ENCODE measurements around the gene GTPBP4. TPM values are rescaled to one million over a fixed set of nuclear protein-coding genes. Genes with fewer than 3 reads are reported as not detected.

GTPBP4 gene
- polyA plus RNA-seq (ENCODE audit: insufficient read length), result 49.3 TPM

- peak; percentile 99 for DNase-seq (ENCODE audit: low read depth)
These were observed at the start of gene GTPBP4 for GRCh38 chr10:987870-988666. Gene GTPBP4, plus strand, starts transcription at chr10:988434. Its CDS starts 46 bp downstream, at chr10:988480.

GRCh38 chr10:938941-939678 lies 49.1 kb upstream of the GTPBP4 start:
- no peak for DNase-seq (ENCODE audit: low read depth)

DNA sequence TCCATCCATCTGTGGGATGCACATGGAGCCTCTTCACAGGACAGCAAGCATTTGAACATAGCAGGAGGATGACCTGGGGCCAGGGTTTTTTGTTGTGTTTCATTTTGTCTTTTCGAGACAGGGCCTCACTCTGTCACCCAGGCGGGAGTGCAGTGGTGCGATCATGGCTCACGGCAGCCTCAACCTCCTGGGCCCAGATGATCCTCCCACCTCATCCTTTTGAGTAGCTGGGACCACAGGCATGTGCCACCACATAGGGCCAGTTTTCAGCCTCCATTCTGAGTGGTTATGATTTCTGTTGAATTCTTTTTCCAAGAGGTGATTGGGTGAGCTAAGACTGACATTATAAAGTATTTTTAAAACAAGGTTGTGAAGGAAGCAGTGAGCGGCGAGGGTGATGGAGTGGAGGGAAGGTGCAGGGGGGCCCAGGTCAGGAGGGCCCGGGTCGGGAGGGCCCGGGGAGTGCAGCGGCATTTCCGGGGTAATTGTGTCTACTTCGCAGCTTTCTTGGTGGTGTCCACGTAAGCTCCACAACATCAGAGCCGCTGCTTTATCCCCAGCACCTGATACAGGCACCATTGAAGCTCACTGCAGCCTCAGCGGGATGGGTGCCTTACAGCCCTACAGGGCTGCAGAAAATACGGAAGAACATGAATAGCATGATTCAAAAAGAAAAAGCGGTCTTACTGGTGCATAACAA lies 44.8 kb upstream of the GTPBP4 start:
- no peak for DNase-seq (ENCODE audit: low read depth)

- DNase-seq (ENCODE audit: low read depth), result no peak
These were observed 44.0 kb upstream of the GTPBP4 start for GRCh38 chr10:944034-944831.

DNA sequence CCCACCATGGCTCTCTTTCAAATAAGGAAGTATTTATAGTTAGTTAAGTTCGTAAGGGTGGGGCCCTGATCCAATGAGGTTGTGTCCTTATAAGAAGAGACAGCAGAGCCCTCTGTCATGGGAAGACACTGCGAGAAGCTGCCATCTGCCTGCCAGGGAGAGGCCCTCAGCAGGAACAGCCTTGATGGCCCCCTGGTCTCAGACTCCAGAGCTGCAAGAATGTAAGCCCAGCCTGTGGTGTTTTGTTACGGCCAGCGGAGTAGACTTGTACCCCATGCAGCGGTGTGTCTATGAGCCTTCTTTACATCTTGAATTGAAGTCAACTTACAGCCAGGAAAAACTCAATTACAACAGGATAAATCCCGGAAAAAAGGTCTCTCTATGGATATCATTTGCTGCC lies 42.5 kb upstream of the GTPBP4 start:
- DNase-seq (ENCODE audit: low read depth), result no peak

DNA sequence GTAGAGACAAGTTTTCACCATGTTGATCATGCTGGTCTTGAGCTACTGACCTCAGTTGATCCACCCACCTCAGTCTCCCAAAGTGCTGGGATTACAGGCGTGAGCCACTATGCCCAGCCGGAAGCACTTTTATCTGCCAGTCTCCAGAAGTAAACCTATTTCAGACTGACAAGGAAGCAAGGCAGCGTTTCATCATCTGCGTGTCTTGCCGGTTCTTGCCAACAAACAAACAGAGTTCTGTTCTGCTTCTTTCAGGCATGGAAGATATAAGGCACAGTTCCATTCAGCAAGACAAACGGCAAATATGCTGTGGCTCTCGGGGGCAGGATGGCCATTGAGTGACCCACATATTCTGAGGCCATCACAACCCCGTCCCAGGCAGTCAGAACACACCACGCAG lies 41.2 kb upstream of the GTPBP4 start:
- DNase-seq (ENCODE audit: low read depth), result no peak

DNA sequence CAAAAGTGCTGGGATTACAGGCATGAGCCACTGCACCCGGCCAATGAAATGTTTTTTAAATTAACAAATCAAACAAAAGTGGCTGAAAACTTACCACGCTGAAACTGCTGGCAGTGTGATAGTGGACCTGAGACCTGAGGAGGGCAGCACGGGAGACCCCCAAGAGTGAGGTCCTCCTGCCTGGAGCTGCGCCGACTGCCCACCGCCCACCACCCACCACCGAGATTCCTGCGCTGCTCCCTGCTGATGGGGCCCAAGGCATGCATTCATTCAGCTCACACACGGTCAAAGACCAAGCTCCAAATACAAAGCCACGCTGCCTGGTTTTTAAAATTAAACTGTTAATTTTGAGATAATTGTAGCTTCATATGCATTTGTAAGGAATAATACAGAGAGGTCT lies 40.4 kb upstream of the GTPBP4 start:
- no peak for DNase-seq (ENCODE audit: low read depth)

DNA sequence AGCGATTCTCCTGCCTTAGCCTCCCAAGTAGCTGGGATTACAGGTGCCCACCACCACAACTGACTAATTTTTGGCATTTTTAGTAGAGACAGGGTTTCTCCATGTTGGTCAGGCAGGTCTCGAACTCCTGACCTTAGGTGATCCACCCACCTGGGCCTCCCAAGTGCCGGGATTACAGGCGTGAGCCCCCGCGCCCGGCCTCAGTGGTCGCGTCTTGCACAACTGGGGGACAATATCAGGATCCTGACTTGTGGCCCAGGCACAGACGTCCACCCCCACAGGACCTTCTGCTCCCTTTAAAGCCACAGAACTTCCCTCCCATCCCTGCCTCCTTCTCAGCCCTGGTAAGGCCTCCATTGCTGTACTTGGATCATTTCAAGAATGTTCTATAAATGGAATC lies 39.9 kb upstream of the GTPBP4 start:
- no peak for DNase-seq (ENCODE audit: low read depth)

GRCh38 chr10:949446-949845 lies 38.8 kb upstream of the GTPBP4 start:
- no peak for DNase-seq (ENCODE audit: low read depth)

- DNase-seq (ENCODE audit: low read depth), result no peak
These were observed 34.4 kb upstream of the GTPBP4 start for GRCh38 chr10:953836-954235.

GRCh38 chr10:954396-954795 lies 33.8 kb upstream of the GTPBP4 start:
- no peak for DNase-seq (ENCODE audit: low read depth)

DNA sequence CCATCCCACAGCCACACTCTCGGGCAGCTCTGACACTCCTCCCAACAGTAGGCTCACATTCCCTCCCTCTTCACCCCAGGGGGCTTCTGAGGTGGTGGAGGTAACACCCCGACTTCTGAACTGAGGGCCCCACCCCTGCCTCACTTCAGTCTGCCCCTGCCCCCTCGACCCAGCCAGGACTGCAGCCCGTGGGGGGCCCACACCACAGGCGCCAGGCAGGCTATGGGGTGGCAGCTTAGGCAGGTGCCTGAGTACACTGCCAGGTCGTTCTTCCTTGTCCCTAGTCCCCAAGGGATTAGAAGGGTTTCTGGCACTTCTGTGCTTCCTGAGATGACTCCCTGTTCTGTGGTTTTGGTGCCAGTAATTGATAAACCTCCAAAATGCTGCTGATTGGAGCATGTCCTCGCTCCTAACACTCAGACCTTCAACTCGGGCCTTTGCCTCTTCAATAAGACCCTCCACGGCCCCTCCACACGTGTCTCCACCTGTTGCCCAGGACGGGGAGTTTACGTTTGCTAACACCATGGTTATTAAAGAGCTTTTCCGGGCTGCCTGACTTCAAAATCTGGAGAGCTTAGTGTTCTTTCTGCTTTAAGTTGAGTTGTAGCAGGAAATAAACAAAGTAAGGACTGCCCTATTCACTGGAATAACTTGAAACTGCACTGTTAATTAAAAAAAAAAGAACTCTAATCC lies 33.0 kb upstream of the GTPBP4 start:
- no peak for DNase-seq (ENCODE audit: low read depth)

GRCh38 chr10:955820-956217 lies 32.4 kb upstream of the GTPBP4 start:
- DNase-seq (ENCODE audit: low read depth), result no peak

DNA sequence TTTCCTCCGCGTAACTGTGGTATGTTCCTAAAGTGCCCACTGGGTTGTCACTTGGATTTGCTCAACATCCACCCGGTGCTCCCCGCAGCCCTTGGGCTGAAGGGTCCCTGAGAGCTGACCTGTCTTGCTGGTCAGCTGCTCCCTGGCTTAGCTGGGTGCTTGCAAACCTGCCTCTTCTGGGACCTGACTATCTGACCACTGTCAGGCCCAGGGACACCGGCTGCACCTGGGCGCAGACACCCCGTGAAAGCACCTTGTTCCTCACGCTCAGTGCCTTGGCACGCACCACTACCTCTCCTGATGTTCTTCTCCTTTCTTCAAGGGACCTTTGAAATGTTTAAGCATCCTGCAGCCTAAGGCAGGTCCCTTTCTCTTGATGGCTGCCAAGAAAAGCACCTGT lies 30.1 kb upstream of the GTPBP4 start:
- no peak for DNase-seq (ENCODE audit: low read depth)

DNA sequence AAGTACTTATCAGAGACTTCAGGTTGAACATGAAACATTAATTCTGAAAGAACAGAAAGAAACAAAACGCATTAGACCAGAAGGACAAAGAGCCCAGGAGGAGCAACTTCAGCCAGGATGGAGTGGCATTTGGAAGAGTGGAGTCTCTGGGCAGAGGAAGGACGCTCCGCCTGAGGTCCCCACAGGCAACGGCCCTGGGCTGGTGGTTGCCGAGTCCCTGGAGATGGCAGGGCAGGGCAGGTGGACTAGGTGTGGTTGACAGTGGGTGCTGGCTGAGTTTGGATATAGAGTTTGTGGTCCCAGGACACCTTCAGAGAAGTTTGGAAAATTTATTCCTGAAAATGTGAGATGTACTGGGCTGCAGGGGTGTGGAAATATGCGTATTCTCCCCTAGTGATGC lies 29.4 kb upstream of the GTPBP4 start:
- DNase-seq (ENCODE audit: low read depth), result no peak

GRCh38 chr10:962342-962741 lies 25.9 kb upstream of the GTPBP4 start:
- DNase-seq (ENCODE audit: low read depth), result no peak

- no peak for DNase-seq (ENCODE audit: low read depth)
These were observed 25.0 kb upstream of the GTPBP4 start for GRCh38 chr10:963186-963585.

DNA sequence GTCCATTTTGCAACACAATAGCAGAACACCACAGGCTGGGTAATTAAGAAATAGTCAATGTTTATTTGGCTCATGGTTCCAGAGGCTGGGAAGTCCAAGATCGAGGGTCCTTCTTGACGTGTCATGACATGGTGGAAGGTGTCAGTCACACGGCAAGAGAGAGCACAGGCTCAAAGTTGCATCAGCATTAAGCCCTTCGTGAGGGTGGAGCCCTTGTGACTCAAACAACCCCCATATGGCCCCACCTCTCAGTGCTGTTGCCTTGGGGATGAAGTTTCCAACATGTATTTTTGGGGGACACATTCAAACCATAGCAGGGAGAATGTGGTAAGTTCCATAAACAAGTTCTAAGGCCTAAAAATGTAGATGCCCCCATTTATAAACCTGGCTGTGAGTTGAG lies 24.6 kb upstream of the GTPBP4 start:
- DNase-seq (ENCODE audit: low read depth), result no peak

DNA sequence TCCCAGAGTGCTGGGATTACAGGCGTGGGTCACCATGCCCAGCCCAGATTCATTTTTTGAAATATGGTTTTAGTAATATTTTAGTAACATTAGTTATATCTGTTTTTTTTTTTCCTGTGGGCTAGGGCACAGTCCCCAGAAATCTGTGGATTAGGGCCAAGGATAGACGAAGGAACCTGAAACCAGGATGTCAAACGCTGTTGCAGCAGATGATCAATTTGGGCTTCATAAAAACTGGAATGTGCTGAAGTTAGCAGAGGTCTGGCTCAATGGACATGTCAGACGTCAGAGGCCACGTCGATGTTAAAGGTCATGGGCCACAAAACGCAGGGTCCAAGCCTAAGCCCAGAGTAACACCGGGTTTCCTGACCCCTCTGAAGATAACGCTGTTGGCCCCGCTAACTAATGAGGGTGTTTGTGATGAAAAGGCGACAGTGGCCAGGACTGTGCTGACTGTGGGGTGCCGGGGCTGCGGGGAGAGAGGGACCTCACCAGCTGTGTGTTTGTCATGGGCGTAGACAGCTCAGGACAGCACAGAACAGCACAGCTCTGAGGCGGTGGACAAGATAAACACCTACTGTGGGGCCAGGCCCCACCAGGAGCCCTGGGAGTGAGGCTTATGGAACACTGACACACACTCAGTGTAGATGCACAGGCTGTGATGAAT lies 23.8 kb upstream of the GTPBP4 start:
- DNase-seq (ENCODE audit: low read depth), result no peak

DNA sequence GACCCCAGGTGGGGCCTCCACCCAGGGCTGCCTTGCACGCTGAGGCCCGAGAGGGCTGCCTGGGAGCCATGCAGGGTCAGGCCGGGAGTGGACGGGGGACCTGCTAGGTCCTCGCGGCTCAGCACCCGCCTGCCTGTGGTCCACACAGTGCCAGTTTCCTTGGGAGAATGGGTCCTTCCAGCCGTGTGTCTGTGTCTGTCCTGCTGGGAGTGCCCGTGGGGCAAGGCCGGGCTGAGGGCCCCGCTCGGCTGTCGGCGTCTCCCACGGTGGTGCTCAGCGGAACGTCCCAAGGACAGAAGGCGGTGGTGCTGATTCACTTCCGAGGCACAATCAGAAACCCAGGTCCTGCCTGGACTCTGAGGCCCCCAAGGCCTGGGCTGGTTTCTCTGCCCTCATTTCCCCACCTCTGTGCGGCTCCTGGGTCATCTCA lies 23.2 kb upstream of the GTPBP4 start:
- no peak for DNase-seq (ENCODE audit: low read depth)

Measured in forelimb muscle (tissue), 1 donor.